Naive B cell (primary cell): ENCODE measurements around the gene TNIK. TPM values are rescaled to one million over a fixed set of nuclear protein-coding genes. Genes with fewer than 3 reads are reported as not detected.

Experiments
- ATAC-seq, 2 donors: fragments of 150-1000 bp; cut with Tn5 transposase; 2 replicates each; pipeline ENCODE4 v1.10.0; 2021; ENCODE audit warnings: low read depth in 2 of 2, mild to moderate bottlenecking in 2 of 2, moderate library complexity in 2 of 2
- DNase-seq: peaks from one replicate; pipeline ENCODE4 v3.0.0; 2022
- H3K27ac Mint-ChIP-seq, 6 donors: one replicate each; pipeline ENCODE4 v1.8.0; 2020 to 2022; ENCODE audit warnings: mild to moderate bottlenecking in 6 of 6, mixed read lengths in 6 of 6, moderate library complexity in 5 of 6, inconsistent platforms in 2 of 6
- H3K27me3 Mint-ChIP-seq, 3 donors: one replicate each; pipeline ENCODE4 v1.8.0; 2021 to 2022; ENCODE audit warnings: mixed read lengths in 3 of 3, mild to moderate bottlenecking in 1 of 3
- H3K36me3 Mint-ChIP-seq, 2 donors: one replicate each; pipeline ENCODE4 v1.8.0; 2020 to 2022; ENCODE audit warnings: mixed read lengths in 2 of 2, inconsistent platforms in 1 of 2, mild to moderate bottlenecking in 1 of 2
- H3K4me1 Mint-ChIP-seq, 3 donors: one replicate each; pipeline ENCODE4 v1.8.0; 2020 to 2022; ENCODE audit warnings: mixed read lengths in 3 of 3, inconsistent platforms in 1 of 3, mild to moderate bottlenecking in 1 of 3, moderate library complexity in 1 of 3
- H3K4me3 Mint-ChIP-seq, 8 donors: one replicate each; pipeline ENCODE4 v1.8.0; 2020 to 2022; ENCODE audit warnings: mild to moderate bottlenecking in 8 of 8, mixed read lengths in 8 of 8, moderate library complexity in 8 of 8, inconsistent platforms in 2 of 8
- H3K9me3 Mint-ChIP-seq, 7 donors: one replicate each; pipeline ENCODE4 v1.8.0; 2020 to 2022; ENCODE audit warnings: mixed read lengths in 7 of 7, mild to moderate bottlenecking in 5 of 7, inconsistent platforms in 2 of 7, moderate library complexity in 1 of 7
- polyA plus RNA-seq, 6 donors: library from polyadenylated mRNA; unstranded; fragments of 300-500 nt; fragmentation: Illumina TruSeq; gene quantifications; one replicate each; pipeline ENCODE4 v1.2.3, GENCODE V29; 2021; ENCODE audit warnings: low read depth in 6 of 6

TNIK gene
- polyA plus RNA-seq, 6 donors from 2014 or later: 0.58 to 1.8 (median 1.1) TPM; not detected in 1

DNA sequence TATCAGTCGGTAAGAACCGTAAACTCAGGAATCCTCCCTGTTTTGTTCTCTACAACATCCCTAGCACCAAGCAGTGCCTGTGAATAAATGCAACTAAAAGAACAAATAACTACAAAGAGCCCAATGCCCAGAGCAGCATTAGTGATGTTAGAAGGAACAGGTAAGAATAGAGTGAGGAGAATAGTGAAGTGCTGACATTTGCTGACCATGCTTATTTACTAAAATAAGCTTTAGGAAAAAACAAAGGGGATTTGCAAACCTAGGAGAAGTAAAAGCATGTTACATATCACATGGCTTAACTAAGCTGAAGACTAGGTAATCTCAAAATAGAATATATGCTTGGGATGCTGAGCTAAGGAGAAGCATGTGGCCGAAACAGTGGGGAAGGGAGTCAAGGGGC is 247.6 kb downstream of the TNIK start:
- Mint-ChIP-seq H3K27ac (no peak overlapping the region), H3K4me1 (no peaks in the 10 kb centered on the region)

DNA sequence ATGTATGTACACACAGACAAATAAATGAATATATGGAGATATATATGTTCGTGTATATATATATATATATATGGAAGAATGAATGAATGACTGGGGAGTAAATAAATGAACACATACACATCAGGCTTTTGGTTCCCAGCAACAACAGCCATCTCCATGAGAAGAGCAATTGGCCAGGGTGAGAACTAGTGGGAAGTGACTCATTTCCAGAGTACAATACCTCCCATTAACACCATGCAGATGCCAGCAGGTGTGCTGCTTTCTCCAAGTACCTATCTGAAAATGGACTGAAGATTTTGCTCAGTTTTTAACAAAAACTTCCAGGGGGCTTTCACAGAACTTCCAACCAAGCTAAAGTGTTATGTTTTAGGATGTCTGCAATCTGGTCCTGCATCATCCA is 253.9 kb downstream of the TNIK start:
- H3K27ac Mint-ChIP-seq: no peak overlapping the region
- DNase-seq (no peak), ATAC-seq (no peak)
- peaks cover 0 to 9% (median 6%) of the 10 kb centered on the region in 7 donors for H3K9me3 Mint-ChIP-seq
- no peak overlapping the region for H3K4me3 Mint-ChIP-seq
- H3K27me3 Mint-ChIP-seq: peaks cover 0 to 4% (median 0%) of the 10 kb centered on the region in 3 donors
- H3K4me1 Mint-ChIP-seq: no peaks in the 10 kb centered on the region
- H3K36me3 Mint-ChIP-seq: peaks cover 0 to 10% of the 10 kb centered on the region in 2 donors

More for the DNA sequence above, 247.6 kb downstream of the TNIK start:
- DNase-seq (no peak), ATAC-seq (no peak)
- Mint-ChIP-seq H3K4me3 (no peak overlapping the region), H3K9me3 (peaks cover 0 to 1% (median 0%) of the 10 kb centered on the region in 7 donors), H3K36me3 (peaks cover 0 to 8% of the 10 kb centered on the region in 2 donors), H3K27me3 (peaks cover 0 to 4% (median 0%) of the 10 kb centered on the region in 3 donors)

DNA sequence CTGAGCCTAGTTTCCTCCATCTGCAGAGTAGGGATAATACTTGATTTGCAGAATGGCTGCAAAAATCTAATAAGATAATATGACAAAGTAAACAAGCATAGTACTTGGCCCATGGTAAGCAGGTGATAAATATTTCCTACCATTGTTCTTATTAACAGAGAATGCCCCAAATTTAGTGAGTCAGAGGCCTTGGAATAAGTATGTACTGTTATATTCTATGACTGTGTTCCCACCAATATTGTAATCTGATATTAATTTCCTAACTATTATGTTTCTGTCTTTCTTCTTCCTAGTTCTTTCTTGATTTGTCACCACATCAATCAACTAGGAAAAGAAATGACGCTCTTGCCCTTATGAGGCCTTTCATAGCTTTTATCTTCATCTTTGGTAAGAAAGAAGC is 255.3 kb downstream of the TNIK start:
- H3K36me3 Mint-ChIP-seq: peaks cover 0 to 3% of the 10 kb centered on the region in 2 donors
- no peak overlapping the region for H3K27ac Mint-ChIP-seq

DNA sequence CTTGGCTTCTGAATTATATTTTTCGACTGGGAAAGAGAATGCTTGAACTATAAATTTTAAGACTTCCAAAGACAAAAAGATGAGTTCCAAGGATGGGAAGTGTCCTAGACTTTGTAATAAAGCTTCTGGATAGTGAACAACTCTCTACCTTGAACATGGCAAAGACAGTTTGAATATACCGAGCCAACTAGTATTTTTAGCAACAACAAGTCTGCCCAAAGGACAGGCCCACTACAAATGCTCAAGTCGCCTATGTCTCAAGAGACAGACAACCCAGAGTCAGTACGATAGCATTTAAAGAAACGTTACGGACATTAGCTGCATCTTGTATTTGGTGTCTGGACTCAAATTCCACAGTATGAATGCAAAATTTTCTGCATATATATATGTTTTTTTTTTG is 258.4 kb downstream of the TNIK start:
- Mint-ChIP-seq H3K27me3 (no peaks in the 10 kb centered on the region), H3K36me3 (peaks cover 0 to 3% of the 10 kb centered on the region in 2 donors), H3K27ac (no peak overlapping the region), H3K4me1 (no peaks in the 10 kb centered on the region), H3K9me3 (peaks cover 0 to 9% (median 8%) of the 10 kb centered on the region in 7 donors), H3K4me3 (no peak overlapping the region)
- ATAC-seq: no peak
- no peak for DNase-seq

More for the DNA sequence above, 255.3 kb downstream of the TNIK start:
- DNase-seq (no peak), ATAC-seq (no peak)
- peaks cover 0 to 9% (median 6%) of the 10 kb centered on the region in 7 donors for H3K9me3 Mint-ChIP-seq
- H3K4me1 Mint-ChIP-seq: no peaks in the 10 kb centered on the region
- peaks cover 0 to 2% (median 0%) of the 10 kb centered on the region in 3 donors for H3K27me3 Mint-ChIP-seq
- H3K4me3 Mint-ChIP-seq: no peak overlapping the region

DNA sequence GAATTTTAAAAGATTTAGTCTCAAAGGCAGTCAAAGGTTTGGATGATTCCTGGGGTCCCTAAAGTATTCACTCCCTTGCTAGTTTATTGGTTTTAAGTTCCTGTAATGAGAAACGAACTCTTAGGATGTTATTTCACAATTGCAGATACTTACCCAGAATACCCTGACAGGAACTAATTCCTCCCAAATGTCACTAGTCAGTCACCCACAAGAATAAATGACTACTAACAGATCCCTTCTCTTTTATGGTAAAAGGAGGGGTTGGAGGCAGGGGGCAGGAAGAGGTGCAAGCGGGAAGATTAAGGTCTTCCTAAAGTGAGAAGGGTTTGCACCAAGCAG is 259.5 kb downstream of the TNIK start:
- ATAC-seq (no peak), DNase-seq (no peak)
- Mint-ChIP-seq H3K27ac (peak overlapping the region in 1 of 6 donors; percentile 25), H3K4me3 (no peak overlapping the region), H3K9me3 (peaks cover 0 to 8% (median 6%) of the 10 kb centered on the region in 7 donors), H3K27me3 (no peaks in the 10 kb centered on the region), H3K4me1 (no peaks in the 10 kb centered on the region), H3K36me3 (peaks cover 0 to 2% of the 10 kb centered on the region in 2 donors)

DNA sequence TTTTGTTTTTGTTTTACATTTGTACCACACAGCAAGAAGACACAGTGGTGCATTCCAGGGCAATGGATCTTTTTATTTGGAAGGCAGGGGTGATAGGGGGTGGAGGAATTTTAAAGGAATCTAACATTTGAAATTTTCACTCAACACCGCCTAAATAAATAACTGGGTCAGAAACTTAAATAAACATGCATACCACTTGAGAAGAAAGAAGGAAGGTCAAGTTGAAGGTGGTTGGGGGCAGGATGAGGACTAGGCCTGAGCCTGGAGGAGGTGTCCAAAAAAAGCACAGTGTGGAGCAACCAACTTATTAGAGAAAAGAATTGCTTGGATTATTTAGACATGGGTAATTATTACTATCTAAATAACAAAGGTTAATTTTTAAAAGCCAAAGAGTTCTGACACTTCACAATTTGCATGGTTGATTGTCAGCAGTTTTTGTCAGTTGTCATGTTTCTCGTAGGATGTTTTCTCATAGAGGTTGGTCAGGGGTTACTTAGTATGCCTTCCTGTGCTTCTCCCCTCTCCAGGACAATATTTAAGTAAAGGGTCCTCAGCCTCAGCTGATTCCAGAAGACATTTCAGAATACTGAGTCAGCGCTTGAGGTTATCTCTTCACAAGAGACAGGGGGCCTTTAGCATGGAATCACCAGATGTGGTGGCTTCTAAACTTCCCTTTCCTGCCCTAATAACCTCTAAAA is 260.0 kb downstream of the TNIK start:
- no peak overlapping the region for H3K27ac Mint-ChIP-seq
- H3K4me3 Mint-ChIP-seq: no peak overlapping the region
- H3K36me3 Mint-ChIP-seq: no peaks in the 10 kb centered on the region
- peaks cover 0 to 2% (median under 1%) of the 10 kb centered on the region in 7 donors for H3K9me3 Mint-ChIP-seq
- ATAC-seq: no peak
- DNase-seq: no peak
- no peaks in the 10 kb centered on the region for H3K27me3 Mint-ChIP-seq
- H3K4me1 Mint-ChIP-seq: no peaks in the 10 kb centered on the region

DNA sequence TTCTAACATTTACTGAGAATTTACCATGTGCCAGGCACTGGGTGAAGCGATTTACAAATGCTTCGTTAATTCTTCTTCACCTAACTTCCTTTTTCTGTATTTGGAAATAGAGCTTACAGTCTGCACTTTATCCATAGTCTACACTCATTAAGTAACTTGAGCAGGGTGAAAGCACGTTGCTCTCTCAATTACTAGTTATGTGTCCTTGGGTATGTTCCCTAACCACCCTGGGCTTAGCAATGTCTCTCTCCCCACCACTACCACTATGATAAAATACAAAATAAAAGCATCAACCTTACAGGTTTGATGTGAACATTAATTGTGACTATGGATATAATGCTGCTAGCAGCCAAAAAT is 260.8 kb downstream of the TNIK start:
- no peak overlapping the region for H3K4me3 Mint-ChIP-seq
- H3K36me3 Mint-ChIP-seq: no peaks in the 10 kb centered on the region
- no peaks in the 10 kb centered on the region for H3K27me3 Mint-ChIP-seq
- no peaks in the 10 kb centered on the region for H3K4me1 Mint-ChIP-seq
- ATAC-seq: no peak
- H3K9me3 Mint-ChIP-seq: peaks cover 0 to 2% (median 0%) of the 10 kb centered on the region in 7 donors
- DNase-seq: no peak
- H3K27ac Mint-ChIP-seq: no peak overlapping the region

DNA sequence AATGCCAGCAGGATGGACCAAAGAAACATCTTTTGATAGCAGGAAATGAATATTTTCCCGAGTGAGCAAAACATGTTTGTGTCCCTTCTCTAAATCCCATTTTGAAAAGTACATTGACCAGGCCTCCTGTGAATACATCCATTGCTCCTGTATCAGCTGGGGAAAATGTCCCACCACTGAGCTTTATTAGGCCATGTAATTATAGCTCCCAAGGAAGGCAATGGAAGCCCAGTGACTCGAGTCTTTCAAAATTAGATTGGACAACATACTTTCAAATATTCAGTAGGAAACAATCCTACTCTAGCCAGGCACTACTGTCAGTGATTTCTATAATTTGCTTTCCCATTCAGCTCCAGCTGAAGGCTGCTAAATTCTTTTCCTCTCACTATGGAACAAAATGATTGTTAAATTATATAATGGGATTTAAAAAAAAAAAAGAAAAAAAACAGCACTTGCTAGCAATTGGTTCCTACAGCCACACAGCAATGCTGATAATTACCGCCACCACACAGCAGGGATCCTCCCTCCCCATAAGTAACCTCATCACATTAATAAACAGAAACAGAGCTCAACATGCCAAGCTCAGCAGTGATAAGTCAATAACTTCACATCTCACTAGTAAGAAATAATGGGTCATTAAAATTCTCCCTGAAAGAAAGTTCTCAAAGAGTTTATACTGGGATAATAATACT is 261.3 kb downstream of the TNIK start:
- no peak for ATAC-seq
- H3K27ac Mint-ChIP-seq: no peak overlapping the region
- peaks cover 0 to 2% (median 0%) of the 10 kb centered on the region in 7 donors for H3K9me3 Mint-ChIP-seq
- no peak overlapping the region for H3K4me3 Mint-ChIP-seq
- DNase-seq: no peak
- H3K4me1 Mint-ChIP-seq: no peaks in the 10 kb centered on the region
- H3K36me3 Mint-ChIP-seq: no peaks in the 10 kb centered on the region
- no peaks in the 10 kb centered on the region for H3K27me3 Mint-ChIP-seq

DNA sequence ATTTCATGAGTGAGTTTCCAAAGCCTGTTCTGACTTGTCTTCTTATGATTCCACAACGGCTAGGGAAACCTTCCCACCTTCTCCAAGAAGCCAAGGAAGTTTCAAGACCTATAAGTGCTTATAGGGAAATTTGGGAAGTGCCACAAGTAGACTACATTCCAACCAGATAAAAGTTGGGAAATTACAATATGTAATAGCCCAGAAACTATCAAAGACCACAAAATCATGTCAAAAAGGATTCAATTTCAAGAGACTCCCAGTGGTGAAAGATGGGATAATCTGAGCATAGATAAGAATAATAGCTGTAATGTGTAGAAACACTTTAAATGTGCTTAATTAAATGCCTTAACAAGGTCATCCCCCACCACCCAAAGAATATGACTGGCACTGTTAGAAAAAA is 264.5 kb downstream of the TNIK start:
- no peaks in the 10 kb centered on the region for H3K36me3 Mint-ChIP-seq
- H3K27me3 Mint-ChIP-seq: no peaks in the 10 kb centered on the region
- no peaks in the 10 kb centered on the region for H3K4me1 Mint-ChIP-seq
- DNase-seq (no peak), ATAC-seq (no peak)
- no peak overlapping the region for H3K4me3 Mint-ChIP-seq
- H3K27ac Mint-ChIP-seq: no peak overlapping the region
- peaks cover 0 to 2% (median 0%) of the 10 kb centered on the region in 7 donors for H3K9me3 Mint-ChIP-seq

DNA sequence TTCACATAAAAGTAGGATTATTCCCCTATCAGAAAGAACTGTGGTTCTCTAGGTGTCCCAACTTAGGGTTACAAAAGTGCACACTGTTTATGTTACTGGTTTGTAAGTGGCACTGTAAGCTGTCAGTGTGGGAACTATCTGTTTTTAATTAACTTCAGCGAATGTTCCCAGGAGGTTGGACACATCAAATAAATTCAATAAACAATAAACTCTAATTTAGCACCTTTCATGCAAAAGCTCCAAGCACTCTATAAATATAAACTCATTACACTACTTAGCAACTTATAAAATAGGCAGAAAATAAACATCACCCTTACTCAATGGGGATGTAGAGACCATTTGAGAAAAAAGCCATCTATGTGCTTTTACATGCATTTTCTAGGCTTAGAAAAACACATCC is 265.2 kb downstream of the TNIK start:
- Mint-ChIP-seq H3K4me3 (no peak overlapping the region), H3K27ac (no peak overlapping the region), H3K27me3 (no peaks in the 10 kb centered on the region), H3K9me3 (peaks cover 0 to 2% (median 0%) of the 10 kb centered on the region in 7 donors), H3K36me3 (no peaks in the 10 kb centered on the region), H3K4me1 (no peaks in the 10 kb centered on the region)
- no peak for DNase-seq
- no peak for ATAC-seq

DNA sequence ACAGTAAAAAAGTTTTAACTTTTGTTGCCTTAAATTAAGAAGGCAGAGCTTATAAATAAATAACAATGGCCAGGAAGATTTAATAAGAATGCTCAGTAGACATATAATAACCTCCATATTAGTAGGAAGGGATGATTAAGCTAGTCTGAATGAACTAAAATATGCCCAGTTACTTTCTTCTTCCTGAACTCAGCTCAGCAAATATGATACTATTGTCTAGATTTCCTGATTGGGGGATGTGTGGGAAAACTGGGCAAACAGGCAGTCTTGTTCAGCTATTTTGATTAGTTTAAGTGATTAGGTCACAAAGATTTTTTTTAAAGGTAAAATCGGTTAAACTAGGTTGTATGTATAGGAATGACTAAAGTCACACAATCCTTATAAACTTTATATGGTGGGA is 266.5 kb downstream of the TNIK start:
- Mint-ChIP-seq H3K9me3 (peaks cover 0 to 2% (median 0%) of the 10 kb centered on the region in 7 donors), H3K27ac (no peak overlapping the region), H3K36me3 (no peaks in the 10 kb centered on the region), H3K4me3 (no peak overlapping the region), H3K4me1 (no peaks in the 10 kb centered on the region), H3K27me3 (no peaks in the 10 kb centered on the region)
- DNase-seq (no peak), ATAC-seq (no peak)

DNA sequence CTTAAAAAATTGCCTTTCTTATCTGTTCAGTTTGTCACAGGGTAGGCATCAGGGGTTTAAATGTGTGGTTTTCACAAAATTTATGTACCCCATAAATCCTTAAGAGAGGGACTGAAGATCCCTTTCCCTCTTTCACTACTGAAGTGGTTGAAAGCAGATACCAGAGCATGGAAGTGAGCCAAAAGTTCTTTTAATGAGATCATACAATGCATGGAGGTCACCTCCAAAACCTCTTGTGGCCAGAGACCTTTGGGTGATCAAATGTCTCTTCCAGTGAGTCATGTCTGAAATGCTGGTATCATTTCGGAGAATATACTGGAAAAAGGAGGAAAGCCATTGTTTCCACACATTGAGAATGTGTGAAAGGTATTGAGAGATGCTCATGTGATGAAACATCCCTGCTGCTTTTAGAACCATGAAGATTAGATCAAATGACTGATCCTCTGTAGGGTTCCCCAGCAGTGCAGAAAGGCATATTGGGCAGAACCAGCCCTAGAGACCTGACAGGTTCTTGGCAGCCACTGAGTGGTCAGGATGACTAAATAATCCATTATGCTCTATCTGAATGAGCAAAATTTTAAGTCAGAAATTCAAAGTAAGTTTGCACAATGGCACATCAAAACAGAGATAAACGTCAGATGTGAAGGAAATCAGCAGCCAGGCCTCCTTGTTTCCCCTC is 267.9 kb downstream of the TNIK start:
- peak overlapping the region in 1 of 6 donors; percentile 27 for H3K27ac Mint-ChIP-seq

DNA sequence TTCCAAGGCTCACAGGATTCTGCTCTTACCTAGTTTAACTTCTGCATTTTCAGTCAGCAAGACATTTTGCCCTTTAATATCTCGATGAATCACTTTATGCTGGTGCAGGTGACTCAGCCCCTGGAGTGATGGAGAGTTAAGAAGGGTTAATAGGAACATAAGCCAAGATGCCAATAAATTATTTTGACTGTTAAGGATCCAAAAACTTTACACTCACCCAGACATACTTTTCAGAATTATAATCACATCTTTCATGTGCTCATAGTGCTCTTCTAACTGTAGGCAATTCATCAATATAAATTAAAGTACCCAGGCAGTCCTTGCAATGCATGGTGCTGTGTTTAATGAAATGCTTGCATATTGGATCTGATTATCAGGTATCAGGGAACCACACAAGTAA is 269.5 kb downstream of the TNIK start:
- Mint-ChIP-seq H3K9me3 (no peaks in the 10 kb centered on the region), H3K4me1 (no peaks in the 10 kb centered on the region), H3K27ac (no peak overlapping the region), H3K27me3 (no peaks in the 10 kb centered on the region), H3K36me3 (no peaks in the 10 kb centered on the region), H3K4me3 (no peak overlapping the region)
- DNase-seq: no peak
- no peak for ATAC-seq

More for the DNA sequence above, 267.9 kb downstream of the TNIK start:
- DNase-seq (no peak), ATAC-seq (no peak)
- H3K9me3 Mint-ChIP-seq: no peaks in the 10 kb centered on the region
- H3K36me3 Mint-ChIP-seq: no peaks in the 10 kb centered on the region
- no peaks in the 10 kb centered on the region for H3K27me3 Mint-ChIP-seq
- no peak overlapping the region for H3K4me3 Mint-ChIP-seq
- H3K4me1 Mint-ChIP-seq: no peaks in the 10 kb centered on the region
